Fibroblast of gingiva (primary cell): ENCODE measurements around the gene ZBTB6.
"Not testable (repeated sequence)": the region's sequence is repeated elsewhere in the genome, so short reads cannot be mapped to it uniquely, and the experiment has no call there.

Source experiments
- DNase-seq: peaks from one replicate; pipeline ENCODE4 v3.0.0-alpha.2; 2011; ENCODE audit warnings: low read depth

Gene ZBTB6

DNA sequence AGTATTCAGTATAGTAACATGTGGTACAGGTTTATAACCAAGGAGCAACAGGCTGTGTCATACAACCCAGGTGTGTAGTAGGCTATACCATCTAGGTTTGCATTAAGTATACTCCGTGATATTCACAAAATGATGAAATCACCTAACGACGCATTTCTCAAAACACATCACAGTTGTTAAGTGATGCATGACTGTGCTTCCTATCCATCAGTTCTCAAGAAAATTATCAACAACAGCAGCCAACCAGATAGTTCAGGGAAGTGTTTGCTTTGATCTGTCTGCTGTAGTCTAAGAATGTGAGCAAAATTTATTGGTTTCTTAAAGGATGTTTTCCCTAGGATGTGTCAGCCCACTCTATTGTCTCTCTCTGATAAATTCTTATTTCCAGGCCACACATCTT, 10.8 kb upstream of the ZBTB6 start:
- DNase-seq = no peak

DNA sequence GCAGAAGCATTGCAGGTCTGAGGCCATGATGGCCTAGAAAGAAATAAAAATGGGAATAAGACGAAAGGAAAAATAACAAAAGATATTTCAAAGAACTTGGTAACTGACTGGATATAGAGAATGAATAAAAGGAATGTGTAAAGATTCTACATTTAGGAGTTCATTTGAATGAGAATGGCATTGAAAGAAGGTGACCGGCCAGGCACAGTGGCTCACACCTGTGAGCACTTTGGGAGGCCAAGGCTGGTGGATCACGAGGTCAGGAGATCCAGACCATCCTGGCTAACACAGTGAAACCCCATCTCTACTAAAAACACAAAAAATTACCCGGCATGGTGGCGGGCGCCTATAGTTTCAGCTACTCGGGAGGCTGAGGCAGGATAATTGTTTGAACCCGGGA, 9.6 kb upstream of the ZBTB6 start:
- no peak for DNase-seq

DNA sequence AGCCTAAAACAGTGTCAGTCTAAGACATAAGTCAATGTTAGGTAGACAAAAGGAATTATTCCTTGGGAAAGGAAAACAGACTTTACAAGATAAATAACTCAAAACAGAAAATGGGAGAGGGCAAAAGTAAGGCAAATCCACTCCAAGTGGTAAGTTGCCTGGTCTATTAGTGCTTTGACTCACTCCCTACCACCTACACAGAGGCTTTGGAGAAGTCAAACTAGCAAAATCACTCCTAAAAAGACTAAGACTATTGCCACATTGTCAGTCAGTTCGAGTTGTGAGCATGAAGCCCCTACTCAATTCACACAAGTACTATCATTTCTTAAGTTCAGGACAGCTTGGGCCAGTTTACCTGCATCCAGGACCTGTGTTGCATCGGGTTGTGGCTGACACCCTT, 5.2 kb upstream of the ZBTB6 start:
- DNase-seq = no peak

DNA sequence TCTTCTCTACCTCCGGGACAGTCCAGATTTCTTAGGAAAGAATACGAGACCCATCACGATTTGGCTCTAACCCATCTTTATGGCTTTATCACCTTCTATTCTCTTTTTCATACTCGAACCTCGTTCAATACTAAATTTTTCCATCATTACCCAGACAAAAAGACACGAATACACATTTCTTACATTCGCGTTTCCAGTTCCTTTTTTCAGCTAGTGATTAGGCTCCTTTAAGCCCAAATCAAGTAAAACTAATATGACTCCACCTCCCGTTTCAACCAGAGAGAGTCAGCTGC, 506 bp downstream of the ZBTB6 start:
- no peak for DNase-seq

DNA sequence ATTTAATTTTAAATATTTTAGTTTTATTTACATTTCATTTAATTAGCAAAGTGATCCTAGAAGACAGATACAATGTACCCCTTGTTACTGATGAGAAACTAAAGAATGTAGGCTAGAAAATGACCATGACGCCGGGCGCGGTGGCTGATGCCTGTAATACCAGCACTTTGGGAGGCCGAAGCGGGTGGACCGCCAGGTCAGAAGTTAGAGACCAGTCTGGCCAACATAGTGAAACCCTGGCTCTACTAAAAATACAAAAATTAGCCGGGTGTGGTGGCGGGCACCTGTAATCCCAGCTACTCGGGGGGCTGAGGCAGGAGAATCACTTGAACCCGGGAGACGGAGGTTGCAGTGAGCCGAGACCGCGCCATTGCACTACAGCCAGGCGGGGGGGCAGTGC, 7.0 kb downstream of the ZBTB6 start:
- DNase-seq = not testable (repeated sequence)

DNA sequence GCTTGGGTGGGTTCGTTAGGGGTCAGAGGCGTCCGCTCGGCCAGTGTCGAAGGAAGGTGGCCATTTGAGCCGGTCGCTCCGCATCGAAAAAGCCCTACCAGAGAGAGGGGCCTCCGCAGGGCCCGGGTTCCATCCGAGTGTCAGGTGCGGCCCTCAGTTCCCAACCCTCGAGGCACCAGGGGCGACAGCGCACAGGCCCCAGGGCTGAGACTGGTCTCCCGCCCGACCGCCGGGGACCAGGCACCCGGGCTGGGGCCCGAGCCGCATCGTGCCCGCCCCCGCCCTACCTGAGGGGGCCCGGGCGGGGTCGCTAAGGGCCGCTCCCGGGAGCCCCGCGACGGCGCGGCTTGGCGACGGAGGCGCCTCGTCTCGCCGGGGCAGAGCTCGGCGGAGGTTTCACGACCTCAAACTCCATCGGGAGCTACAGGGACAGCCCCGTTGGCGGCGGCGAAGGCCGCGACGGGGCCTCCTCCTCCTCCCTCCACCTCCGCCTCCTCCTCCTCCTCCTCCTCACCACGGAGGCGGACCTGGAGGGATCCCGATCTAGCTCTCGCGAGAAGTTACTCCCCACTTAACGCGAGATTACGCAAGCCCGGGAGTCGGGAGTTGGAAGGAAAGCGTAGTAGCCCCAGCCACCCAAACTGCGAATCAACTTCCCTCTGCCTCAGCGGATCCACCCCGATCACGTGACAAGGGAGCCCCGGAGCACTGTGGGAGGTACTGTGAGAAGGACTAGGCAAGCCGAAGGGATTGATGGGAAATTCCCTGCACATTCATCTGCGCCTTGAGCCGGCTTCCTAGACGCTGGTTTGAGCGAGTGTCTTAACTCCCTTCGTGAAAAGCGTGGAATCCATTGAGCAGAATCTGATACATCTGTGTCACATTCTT, 8.1 kb downstream of the ZBTB6 start, which contains the start of gene RC3H2:
Gene RC3H2 (minus strand): TSS at position 537 of the 888 bp plus-strand sequence. CDS start 7,850 bp downstream, outside the sequence.
- peak; percentile 100 for DNase-seq

DNA sequence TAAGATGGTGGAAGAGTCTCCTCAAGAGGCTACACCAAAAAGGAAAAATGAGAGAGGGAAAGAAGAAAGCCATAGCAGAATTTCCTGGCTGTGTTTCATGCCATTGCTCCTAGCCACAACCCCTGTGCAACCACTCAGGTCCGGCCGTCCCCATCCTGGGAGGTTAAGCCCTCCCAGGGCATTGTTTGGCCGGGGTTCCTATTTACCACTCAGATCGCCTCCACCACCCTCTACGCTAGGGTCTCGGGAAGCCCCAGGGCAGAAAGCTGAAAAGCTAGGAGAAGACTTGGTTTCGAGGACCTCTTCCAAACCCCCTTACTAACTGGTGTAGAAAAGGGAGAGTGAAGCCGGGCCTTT, 8.7 kb downstream of the ZBTB6 start:
- peak; percentile 39 for DNase-seq

DNA sequence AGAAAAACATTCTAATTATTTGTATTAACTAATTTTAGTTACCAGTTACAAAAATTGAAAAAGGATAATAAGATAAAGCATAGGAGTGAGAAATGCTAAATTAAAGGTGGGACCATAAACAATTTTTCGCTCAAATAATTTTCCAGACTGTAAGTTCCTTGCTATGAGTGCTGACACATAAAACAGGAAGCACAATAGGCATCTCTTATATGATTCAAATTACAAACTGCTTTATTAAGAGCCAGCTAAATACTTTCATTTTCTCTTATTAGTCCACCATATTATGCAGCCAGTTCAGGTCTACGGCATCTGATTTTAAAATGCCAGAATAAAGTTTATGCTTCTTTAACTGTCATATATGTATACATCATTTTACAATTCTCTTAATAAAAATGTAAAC, 12.3 kb downstream of the ZBTB6 start:
- peak; percentile 34 for DNase-seq

DNA sequence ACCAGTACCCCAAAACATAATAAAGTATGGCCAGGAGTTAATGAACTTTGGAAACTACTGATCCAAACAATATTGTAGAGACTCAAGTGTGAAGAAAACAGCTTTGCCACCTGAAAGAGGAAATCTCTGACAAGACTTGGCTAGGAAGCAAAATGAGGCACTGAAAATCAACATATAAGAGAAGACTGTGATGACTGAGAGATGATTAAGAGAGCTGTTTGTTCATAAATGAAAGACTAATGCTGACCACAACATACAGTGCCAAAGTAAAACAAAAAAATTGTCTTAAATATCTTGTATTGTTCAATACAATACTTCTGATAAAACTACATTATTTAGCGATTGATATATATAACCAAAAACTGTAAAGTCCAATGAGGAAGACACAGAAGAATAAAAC, 15.2 kb downstream of the ZBTB6 start:
- DNase-seq = no peak

DNA sequence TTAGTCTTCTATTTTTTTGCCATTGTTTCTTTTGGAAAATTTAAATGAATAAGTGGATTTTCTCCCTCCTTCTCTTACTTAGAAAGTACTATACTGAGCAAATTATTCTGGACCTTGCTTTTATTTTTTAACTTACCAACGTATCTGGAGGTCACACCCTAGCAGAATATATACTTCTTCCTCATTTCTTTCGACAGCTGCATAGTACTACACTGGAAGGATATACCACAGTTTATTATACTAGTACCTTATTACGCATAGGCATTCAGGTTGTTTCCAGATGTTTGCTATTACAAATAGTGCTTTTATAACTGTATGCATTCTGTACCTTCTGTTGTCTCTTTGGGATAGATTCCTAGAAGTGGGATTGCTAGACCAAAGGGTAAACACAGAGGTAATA, 24.6 kb downstream of the ZBTB6 start:
- no peak for DNase-seq

DNA sequence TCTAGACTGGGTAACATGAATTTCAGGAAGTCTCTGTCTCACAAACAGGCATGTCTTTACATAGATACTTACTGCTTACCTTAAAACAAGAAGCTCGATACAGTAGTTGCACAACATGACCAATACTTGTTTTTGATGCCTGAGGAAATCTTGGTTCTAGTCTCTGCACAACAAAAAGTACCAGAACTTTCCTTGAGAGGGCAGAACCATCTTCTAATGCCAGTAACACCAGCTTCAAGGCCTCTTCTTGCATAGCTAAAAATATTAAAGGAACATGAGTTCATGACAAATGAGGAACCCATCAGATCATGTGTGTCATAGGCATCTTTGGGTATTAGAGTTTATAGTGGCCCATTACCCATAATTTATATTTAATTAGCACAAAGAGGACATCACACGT, 30.0 kb downstream of the ZBTB6 start:
- DNase-seq = no peak

DNA sequence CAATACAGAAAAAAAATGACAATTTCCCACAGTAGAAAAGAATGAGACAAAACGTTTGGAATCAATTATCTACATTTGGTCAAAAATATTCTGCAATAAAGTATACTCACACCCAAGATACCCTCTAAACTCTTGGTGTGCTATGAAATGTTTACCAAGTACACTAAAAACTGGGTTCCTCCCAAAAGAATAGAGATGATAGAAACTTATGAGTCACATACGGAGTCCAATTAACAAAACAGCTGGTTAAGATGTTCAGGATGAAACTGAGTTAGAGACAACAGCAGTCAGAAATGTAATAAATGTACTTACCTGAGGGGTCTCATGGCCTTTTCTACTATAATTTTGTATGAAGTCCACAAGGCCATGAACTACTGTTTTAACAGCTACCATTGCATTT, 33.7 kb downstream of the ZBTB6 start:
- DNase-seq = no peak

DNA sequence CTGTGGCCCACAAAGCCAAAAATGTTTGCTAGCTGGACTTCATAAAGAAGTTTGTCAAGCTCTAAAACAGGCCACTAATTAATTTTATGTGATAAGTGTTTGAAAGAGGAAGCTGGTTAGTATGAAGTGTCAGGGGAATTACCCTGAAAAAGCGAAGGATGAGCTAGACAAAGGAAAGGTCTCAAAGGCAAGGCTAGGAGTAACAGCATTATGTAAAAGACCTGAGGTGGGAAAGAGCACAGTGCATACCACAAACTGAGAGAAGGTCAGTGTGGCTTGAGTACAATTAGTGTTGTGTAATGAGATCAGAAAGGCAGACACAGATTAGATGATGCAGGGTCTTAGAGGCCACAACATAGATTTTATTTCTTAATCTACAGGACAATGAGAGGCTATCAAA, 37.6 kb downstream of the ZBTB6 start:
- DNase-seq = no peak

DNA sequence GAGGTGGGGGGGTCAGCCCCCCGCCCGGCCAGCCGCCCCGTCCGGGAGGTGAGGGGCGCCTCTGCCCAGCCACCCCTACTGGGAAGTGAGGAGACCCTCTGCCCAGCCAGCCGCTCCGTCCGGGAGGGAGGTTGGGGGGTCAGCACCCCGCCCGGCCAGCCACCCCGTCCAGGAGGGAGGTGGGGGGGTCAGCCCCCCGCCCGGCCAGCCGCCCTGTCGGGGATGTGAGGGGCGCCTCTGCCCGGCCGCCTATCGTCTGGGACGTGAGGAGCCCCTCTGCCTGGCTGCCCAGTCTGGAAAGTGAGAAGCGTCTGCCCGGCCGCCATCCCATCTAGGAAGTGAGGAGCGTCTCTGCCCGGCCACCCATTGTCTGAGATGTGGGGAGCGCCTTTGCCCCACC, 45.8 kb downstream of the ZBTB6 start:
- not testable (repeated sequence) for DNase-seq

DNA sequence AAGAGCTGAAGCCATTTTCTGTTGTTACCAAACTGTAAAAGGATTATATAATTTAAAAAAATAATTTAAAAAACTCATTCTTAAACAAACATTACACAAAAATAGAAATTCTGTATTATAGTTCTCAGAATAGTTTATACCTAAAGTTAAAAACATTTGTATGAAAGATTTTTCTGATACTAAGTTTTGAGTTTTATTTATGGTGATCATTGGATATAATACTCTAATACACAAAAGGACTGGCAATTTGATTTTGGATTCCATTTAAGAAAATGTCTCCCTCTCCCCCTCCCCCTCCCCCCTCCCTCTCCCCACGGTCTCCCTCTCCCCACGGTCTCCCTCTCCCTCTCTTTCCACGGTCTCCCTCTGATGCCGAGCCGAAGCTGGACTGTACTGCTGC, 47.0 kb downstream of the ZBTB6 start:
- no peak for DNase-seq

DNA sequence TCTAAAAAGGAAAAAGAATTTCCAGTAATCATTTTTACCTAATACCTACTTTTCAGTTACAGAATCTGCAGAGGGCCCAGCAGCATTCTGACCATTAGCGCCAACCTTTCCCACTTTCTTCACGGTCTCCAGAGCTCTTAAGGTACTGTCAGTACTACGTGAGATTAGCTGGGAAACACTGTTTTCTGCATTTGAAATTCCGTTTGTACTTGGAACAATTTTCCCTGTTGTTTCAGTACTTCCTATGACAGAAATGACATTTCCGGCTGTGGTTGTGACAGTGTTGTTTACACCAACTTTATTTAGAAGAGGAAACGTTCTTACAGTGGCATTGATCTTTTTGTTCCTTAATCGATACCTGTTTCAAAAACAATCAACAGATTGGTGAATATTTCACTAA, 47.8 kb downstream of the ZBTB6 start:
- DNase-seq = no peak

DNA sequence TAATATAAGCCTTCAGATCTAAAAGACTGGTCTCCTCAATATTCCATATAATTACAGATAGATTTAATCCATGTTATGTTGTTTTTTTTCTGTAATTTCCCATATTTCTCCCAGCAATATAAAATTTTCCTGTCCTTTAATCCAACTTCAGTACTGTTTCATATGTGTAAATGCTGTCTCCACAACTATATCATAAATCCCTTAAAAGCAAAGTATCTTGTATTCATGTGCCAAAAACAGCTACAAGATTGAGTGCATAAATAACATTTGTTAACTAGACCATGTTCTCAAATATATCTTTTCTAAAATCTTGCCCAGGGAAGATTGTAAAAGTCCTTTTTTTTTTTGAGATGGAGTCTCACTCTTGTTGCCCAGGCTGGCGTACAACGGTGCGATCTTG, 49.7 kb downstream of the ZBTB6 start:
- DNase-seq = no peak

DNA sequence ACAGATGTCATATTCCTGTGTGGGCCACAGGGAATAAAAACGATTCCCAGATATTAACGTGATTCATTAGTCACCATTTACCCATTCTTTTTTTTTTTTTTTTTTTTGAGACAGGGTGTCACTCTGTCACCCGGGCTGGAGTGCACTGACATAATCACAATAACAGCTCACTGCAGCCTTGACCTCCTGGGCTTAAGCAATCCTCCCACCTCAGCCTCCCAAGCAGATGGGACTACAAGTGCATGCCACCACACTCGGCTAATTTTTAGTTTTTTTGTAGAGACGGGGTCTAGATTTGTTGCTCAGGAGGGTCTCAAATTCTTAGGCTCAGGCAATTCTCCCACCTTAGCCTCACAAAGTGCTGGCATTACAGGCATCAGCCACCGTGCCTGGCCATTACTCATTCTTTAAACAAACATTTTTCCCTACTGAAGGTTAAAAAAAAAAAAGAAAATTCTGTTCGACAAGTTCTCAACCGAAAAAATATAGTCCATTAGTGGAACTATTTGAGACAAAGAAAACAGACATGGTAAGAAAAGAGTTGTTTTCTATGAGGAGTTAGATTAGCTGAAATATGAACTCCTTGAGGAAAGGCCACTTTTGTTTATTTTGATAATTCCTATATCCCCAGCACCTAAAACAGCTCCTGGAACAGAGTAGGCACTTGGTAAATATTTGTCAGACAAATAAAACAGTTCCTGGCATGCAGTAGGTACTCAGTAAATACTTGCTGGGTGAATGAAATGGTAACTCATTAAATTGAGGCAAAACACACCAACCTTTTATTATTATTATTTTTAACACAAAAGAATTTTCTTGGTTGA, 52.6 kb downstream of the ZBTB6 start:
- DNase-seq = no peak
